ENCODE data around the gene RPLP2.

DNA sequence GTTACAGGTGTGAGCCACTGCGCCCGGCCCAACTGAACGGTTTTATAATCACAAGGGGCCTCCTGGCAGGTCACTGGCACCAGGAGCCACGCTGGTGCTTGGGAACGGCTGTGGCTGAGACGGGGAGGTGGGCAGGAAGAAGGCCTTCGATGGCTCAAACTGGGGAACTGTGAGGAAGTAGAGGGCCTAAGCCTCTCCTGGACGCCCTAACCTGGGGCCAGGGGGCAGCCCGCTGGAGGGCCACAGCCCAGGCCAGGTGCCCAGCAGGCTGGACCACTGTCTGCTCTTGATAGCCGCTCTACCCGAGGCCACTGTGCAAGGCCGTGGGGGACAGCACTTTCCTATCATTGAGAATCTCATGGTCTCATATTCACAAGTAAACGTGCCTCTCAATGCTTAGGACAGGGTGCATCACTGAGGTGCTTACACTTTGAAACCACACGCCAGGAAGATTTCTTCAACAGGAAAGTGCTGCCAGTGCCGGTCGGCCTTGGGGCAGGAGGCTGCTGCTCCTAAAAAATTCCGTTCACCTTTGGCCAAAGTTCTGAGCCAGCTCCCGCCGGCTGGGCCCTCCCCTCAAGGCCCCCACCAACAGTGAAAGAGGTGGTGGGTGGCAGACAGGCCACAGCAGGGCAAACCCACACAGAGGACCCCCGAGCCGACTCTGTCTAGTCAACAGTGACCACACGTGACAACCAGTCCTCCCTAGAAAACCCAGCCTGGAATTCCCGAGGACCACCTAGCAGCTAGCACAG, 39.7 kb upstream of the RPLP2 start:
- TF ChIP-seq, protein P1, sequence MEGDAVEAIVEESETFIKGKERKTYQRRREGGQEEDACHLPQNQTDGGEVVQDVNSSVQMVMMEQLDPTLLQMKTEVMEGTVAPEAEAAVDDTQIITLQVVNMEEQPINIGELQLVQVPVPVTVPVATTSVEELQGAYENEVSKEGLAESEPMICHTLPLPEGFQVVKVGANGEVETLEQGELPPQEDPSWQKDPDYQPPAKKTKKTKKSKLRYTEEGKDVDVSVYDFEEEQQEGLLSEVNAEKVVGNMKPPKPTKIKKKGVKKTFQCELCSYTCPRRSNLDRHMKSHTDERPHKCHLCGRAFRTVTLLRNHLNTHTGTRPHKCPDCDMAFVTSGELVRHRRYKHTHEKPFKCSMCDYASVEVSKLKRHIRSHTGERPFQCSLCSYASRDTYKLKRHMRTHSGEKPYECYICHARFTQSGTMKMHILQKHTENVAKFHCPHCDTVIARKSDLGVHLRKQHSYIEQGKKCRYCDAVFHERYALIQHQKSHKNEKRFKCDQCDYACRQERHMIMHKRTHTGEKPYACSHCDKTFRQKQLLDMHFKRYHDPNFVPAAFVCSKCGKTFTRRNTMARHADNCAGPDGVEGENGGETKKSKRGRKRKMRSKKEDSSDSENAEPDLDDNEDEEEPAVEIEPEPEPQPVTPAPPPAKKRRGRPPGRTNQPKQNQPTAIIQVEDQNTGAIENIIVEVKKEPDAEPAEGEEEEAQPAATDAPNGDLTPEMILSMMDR (IDR thresholded peaks at IDR 0.05; ENCODE audit: low read depth, low read length): no peak
- TF ChIP-seq POLR2A (IDR thresholded peaks at IDR 0.05; ENCODE audit: extremely low read depth, insufficient read length): no peak
- TF ChIP-seq, protein P2, sequence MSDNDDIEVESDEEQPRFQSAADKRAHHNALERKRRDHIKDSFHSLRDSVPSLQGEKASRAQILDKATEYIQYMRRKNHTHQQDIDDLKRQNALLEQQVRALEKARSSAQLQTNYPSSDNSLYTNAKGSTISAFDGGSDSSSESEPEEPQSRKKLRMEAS (IDR thresholded peaks at IDR 0.05; ENCODE audit: low read depth, low read length): no peak

Measured in NB4 (cell line).